HG02642 (cell line): ENCODE results near the gene NLK.
"Not testable (repeated sequence)": the region's sequence is repeated elsewhere in the genome, so short reads cannot be mapped to it uniquely, and the experiment has no call there.

Source experiments
- ATAC-seq: cut with Tn5 transposase; IDR thresholded peaks from one replicate; pipeline ENCODE4 v1.9.1; 2021; ENCODE audit warnings: mild to moderate bottlenecking; ENCODE audit not compliant: unreplicated experiment, poor library complexity

NLK gene

GRCh38 chr17:28144019-28144418 lies 101.5 kb downstream of the NLK start:
- no peak for ATAC-seq

GRCh38 chr17:28145348-28145747 lies 102.9 kb downstream of the NLK start:
- no peak for ATAC-seq

GRCh38 chr17:28147017-28147416 lies 104.5 kb downstream of the NLK start:
- ATAC-seq: no peak

- ATAC-seq: no peak
Observed at GRCh38 chr17:28151001-28151400, 108.5 kb downstream of the NLK start.

GRCh38 chr17:28154214-28154613 lies 111.7 kb downstream of the NLK start:
- no peak for ATAC-seq

GRCh38 chr17:28155405-28155804 lies 112.9 kb downstream of the NLK start:
- not testable (repeated sequence) for ATAC-seq

GRCh38 chr17:28159004-28159403 lies 116.5 kb downstream of the NLK start:
- no peak for ATAC-seq

- no peak for ATAC-seq
Observed at GRCh38 chr17:28159924-28160323, 117.4 kb downstream of the NLK start.

- ATAC-seq: no peak
Observed at GRCh38 chr17:28160610-28161009, 118.1 kb downstream of the NLK start.

- ATAC-seq: no peak
Observed at GRCh38 chr17:28161311-28161710, 118.8 kb downstream of the NLK start.

GRCh38 chr17:28166478-28166877 lies 124.0 kb downstream of the NLK start:
- ATAC-seq: no peak

GRCh38 chr17:28169621-28170349 lies 127.3 kb downstream of the NLK start:
- ATAC-seq: no peak

GRCh38 chr17:28170771-28171170 lies 128.3 kb downstream of the NLK start:
- ATAC-seq: no peak

- no peak for ATAC-seq
Observed at GRCh38 chr17:28173031-28173561, 130.6 kb downstream of the NLK start.

- no peak for ATAC-seq
Observed at GRCh38 chr17:28173801-28174200, 131.3 kb downstream of the NLK start.

GRCh38 chr17:28174352-28175046 lies 132.0 kb downstream of the NLK start:
- ATAC-seq: no peak

- no peak for ATAC-seq
Observed at GRCh38 chr17:28177351-28177750, 134.9 kb downstream of the NLK start.

- ATAC-seq: no peak
Observed at GRCh38 chr17:28178800-28179199, 136.3 kb downstream of the NLK start.

- ATAC-seq: no peak
Observed at GRCh38 chr17:28180449-28180848, 138.0 kb downstream of the NLK start.

GRCh38 chr17:28181568-28181967 lies 139.1 kb downstream of the NLK start:
- ATAC-seq: no peak

- ATAC-seq: no peak
Observed at GRCh38 chr17:28182559-28182958, 140.1 kb downstream of the NLK start.

- ATAC-seq: no peak
Observed at GRCh38 chr17:28185658-28186057, 143.2 kb downstream of the NLK start.
